BLaER1 (cell line): ENCODE results near the gene MUC20.
"Not testable (repeated sequence)": the region's sequence is repeated elsewhere in the genome, so short reads cannot be mapped to it uniquely, and the experiment has no call there.

Source experiments
- H3K27ac ChIP-seq: shearing (Covaris generic); formaldehyde crosslinking; 2 replicates; pipeline ENCODE4 v1.8.1; 2022
- H3K27me3 ChIP-seq: shearing (Covaris generic); formaldehyde crosslinking; 2 replicates; pipeline ENCODE4 v1.8.1; 2022
- H3K36me3 ChIP-seq: shearing (Covaris generic); formaldehyde crosslinking; 2 replicates; pipeline ENCODE4 v1.8.1; 2022
- H3K4me1 ChIP-seq: shearing (Covaris generic); formaldehyde crosslinking; 2 replicates; pipeline ENCODE4 v1.8.1; 2022
- H3K4me2 ChIP-seq: shearing (Covaris generic); formaldehyde crosslinking; 2 replicates; pipeline ENCODE4 v1.8.1; 2022
- H3K4me3 ChIP-seq: shearing (Covaris generic); formaldehyde crosslinking; 2 replicates; pipeline ENCODE4 v1.8.1; 2022
- H3K9ac ChIP-seq: shearing (Covaris generic); formaldehyde crosslinking; 2 replicates; pipeline ENCODE4 v1.8.1; 2022
- H3K9me3 ChIP-seq: shearing (Covaris generic); formaldehyde crosslinking; 2 replicates; pipeline ENCODE4 v1.8.1; 2022
- H4K20me1 ChIP-seq: shearing (Covaris generic); formaldehyde crosslinking; 2 replicates; pipeline ENCODE4 v1.8.1; 2022

MUC20 gene

GRCh38 chr3:195720831-195721506 lies at the start of gene MUC20:
Gene MUC20, plus strand, starts transcription at chr3:195720978. Its CDS starts 30 bp downstream, at chr3:195721008.
- not testable (repeated sequence) for H4K20me1 ChIP-seq, H3K9ac ChIP-seq, H3K36me3 ChIP-seq, H3K27ac ChIP-seq, H3K27me3 ChIP-seq, H3K4me1 ChIP-seq, H3K4me3 ChIP-seq
- 0 out of 2 replicates have a peak within 1 kb of the TSS, but pooled peaks have one; percentile 22 for H3K4me2 ChIP-seq
- H3K9me3 ChIP-seq = peaks cover 16% of the 10 kb centered on the region

DNA sequence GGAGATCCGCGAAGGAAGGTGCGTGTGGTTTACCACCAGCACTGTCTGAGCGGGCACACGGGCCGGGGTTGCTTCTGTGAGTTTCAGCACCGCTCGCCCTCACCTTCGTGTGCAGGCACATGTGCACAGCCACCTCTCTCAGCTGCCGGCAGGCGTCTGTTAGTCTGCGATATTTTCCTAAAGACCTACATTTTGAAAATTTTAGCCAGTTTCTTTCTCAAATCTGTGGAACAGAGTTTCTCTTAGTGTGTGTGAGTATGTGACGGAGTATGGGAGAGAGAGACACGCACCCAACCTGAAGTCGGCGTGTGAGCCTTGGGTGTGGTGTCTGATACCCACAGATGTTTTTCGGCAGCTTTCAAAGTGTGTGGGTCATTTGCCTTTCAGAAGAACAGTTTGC lies 49.5 kb upstream of the MUC20 start:
- H4K20me1 ChIP-seq, H3K27me3 ChIP-seq, H3K27ac ChIP-seq, H3K9ac ChIP-seq, H3K9me3 ChIP-seq, H3K4me3 ChIP-seq: not testable (repeated sequence)
- H3K36me3 ChIP-seq = peaks cover 46% of the 10 kb centered on the region
- H3K4me1 ChIP-seq = peaks cover 25% of the 10 kb centered on the region
- peak overlapping the region; percentile 40 for H3K4me2 ChIP-seq

DNA sequence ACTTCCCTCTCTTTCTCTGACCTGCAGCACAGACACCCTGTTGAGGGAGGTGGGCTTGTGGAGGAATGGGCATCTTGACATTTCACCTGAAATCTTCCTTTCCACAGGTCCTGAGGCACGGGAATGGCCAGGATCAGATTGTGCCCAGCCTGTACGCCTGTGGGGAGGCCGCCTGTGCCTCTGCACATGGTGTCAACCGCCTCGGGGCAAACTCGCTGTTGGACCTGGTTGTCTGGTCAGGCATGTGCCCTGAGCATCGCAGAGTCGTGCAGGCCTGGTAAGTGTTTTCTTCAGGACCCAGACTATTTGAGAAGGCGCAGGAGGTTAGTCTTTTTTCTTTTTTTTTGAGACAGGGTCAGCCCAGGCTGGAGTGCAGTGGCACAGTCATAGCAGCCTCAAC lies 47.1 kb upstream of the MUC20 start:
- H3K27me3 ChIP-seq, H4K20me1 ChIP-seq, H3K4me2 ChIP-seq, H3K27ac ChIP-seq, H3K4me3 ChIP-seq, H3K9me3 ChIP-seq, H3K9ac ChIP-seq: not testable (repeated sequence)
- Histone ChIP-seq H3K4me1 (peaks cover 25% of the 10 kb centered on the region), H3K36me3 (peaks cover 59% of the 10 kb centered on the region)

GRCh38 chr3:195678391-195679015 lies 42.3 kb upstream of the MUC20 start:
- not testable (repeated sequence) for H3K4me3 ChIP-seq, H3K27ac ChIP-seq, H3K9ac ChIP-seq, H3K27me3 ChIP-seq, H4K20me1 ChIP-seq, H3K4me2 ChIP-seq
- H3K4me1 ChIP-seq = peaks cover 15% of the 10 kb centered on the region
- peaks cover 16% of the 10 kb centered on the region for H3K9me3 ChIP-seq
- peaks cover 61% of the 10 kb centered on the region for H3K36me3 ChIP-seq

DNA sequence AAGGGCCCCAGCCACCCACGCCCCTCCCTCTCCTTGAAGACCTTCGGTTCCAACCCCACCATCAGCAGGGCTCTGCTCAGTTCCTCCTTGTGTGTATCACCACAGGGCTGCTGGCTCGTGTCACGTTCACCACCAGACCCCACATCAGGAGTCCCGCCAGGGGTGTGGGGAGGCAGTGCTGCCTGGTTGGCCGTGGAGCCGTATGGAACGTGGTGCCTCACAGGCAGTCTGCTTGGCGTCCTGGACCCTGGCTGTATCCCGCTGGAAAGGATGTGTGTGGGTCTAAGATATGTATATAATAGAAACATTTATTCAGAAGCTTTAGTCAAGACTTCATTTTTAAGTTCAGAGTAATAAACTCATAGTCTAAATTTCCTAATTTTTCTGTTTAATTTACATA lies 40.1 kb upstream of the MUC20 start:
- not testable (repeated sequence) for H3K27ac ChIP-seq, H3K9ac ChIP-seq, H3K4me2 ChIP-seq, H3K4me3 ChIP-seq, H4K20me1 ChIP-seq, H3K27me3 ChIP-seq
- Histone ChIP-seq H3K36me3 (peaks cover 52% of the 10 kb centered on the region), H3K4me1 (peaks cover 31% of the 10 kb centered on the region), H3K9me3 (peaks cover 16% of the 10 kb centered on the region)

GRCh38 chr3:195681458-195682103 lies 39.2 kb upstream of the MUC20 start:
- H3K27me3 ChIP-seq = not testable (repeated sequence)
- peaks cover 51% of the 10 kb centered on the region for H3K36me3 ChIP-seq

DNA sequence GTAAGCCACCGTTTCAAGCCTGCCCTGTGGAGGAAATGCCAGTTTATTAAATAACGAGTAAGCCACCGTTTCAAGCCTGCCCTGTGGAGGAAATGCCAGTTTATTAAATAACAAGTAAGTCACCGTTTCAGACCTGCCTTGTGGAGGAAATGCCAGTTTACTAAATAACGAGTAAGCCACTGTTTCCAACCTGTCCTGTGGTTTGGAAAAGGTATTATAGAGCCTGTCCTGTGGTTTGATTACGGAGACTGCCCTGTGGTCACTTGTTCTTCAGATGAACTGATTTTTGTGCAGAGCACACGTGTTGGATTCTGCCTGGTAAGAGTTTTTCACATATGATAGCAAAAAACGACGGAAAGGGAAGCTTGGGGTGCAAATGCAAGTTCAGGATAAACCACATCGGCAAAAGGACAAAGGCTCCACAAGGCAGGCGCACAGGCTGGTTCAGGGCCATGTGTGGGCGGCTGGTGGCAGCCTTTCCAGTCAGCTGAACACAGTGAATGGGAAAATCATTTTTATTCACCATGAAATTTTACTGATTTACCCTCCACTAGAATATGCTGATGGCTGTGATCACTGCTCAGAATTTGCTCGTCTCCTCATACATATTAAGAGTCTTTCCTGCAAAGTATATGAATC lies 38.6 kb upstream of the MUC20 start:
- Histone ChIP-seq H3K36me3 (peaks cover 50% of the 10 kb centered on the region), H3K27ac (peak overlapping the region; percentile 26; the same call in 1 of the 2 replicates), H3K4me2 (peak overlapping the region; percentile 92), H3K4me1 (peaks cover 31% of the 10 kb centered on the region), H3K9me3 (peaks cover 16% of the 10 kb centered on the region)
- not testable (repeated sequence) for H3K9ac ChIP-seq, H3K4me3 ChIP-seq, H3K27me3 ChIP-seq, H4K20me1 ChIP-seq

More at GRCh38 chr3:195681458-195682103, 39.2 kb upstream of the MUC20 start:
- Histone ChIP-seq H3K4me1 (peaks cover 31% of the 10 kb centered on the region), H3K9me3 (peaks cover 16% of the 10 kb centered on the region), H3K4me2 (peak overlapping the region; percentile 92)
- not testable (repeated sequence) for H3K27ac ChIP-seq, H3K9ac ChIP-seq, H4K20me1 ChIP-seq, H3K4me3 ChIP-seq

DNA sequence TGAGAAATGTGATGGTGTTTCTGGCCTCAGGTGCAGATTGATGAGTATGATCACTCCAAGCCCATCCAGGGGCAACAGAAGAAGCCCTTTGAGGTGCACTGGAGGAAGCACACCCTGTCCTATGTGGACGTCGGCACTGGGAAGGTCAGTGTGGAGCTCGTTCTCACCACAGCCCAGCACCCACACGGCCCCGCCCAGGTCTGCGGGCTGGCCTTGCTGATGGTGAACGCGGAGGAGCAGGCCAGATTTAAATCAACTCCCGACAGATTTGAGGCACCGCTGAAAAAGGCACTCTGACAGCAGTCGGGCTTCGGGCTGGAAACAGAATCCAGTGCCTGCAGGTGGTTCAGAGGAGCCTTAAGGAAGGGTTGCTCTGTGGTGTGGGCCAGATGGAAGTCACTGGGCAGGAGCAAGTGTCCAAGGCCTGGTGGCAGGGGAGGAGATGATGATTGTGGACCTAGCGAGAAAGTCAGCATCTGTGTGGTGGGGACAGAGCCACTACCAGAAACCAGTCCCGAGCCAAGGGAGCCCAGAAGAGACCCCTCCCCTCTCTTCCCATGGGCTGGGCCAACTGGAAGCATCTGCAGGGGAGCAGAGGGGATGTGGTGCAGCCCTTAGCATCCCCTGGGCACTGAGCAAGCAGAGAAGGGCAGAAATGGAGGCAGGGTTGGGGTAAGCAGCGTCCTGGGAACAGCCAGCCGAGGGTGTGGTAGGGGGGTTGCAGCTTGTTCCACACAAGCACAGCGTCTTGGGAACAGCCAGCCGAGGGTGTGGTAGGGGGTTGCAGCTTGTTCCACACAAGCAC lies 36.9 kb upstream of the MUC20 start:
- Histone ChIP-seq H3K36me3 (peaks cover 42% of the 10 kb centered on the region), H3K27ac (peak overlapping the region; percentile 80), H3K4me1 (peaks cover 31% of the 10 kb centered on the region), H3K4me3 (peak overlapping the region; percentile 30; the same call in 1 of the 2 replicates), H3K9ac (peak overlapping the region; percentile 36), H3K4me2 (peak overlapping the region; percentile 92)
- H3K27me3 ChIP-seq, H4K20me1 ChIP-seq, H3K9me3 ChIP-seq: not testable (repeated sequence)

GRCh38 chr3:195684527-195685257 lies 36.1 kb upstream of the MUC20 start:
- peak overlapping the region; percentile 36 for H3K9ac ChIP-seq
- peaks cover 44% of the 10 kb centered on the region for H3K36me3 ChIP-seq

GRCh38 chr3:195686537-195687208 lies 34.1 kb upstream of the MUC20 start:
- H3K27me3 ChIP-seq, H3K9ac ChIP-seq, H3K9me3 ChIP-seq, H3K27ac ChIP-seq, H3K4me3 ChIP-seq, H3K4me2 ChIP-seq, H4K20me1 ChIP-seq: not testable (repeated sequence)
- H3K4me1 ChIP-seq = peaks cover 42% of the 10 kb centered on the region
- peaks cover 56% of the 10 kb centered on the region for H3K36me3 ChIP-seq

More at GRCh38 chr3:195684527-195685257, 36.1 kb upstream of the MUC20 start:
- Histone ChIP-seq H3K4me2 (peak overlapping the region; percentile 92), H3K4me1 (peaks cover 39% of the 10 kb centered on the region), H3K4me3 (peak overlapping the region; percentile 30; the same call in 1 of the 2 replicates), H3K27ac (peak overlapping the region; percentile 80)
- not testable (repeated sequence) for H4K20me1 ChIP-seq, H3K9me3 ChIP-seq, H3K27me3 ChIP-seq

- not testable (repeated sequence) for H3K27ac ChIP-seq, H4K20me1 ChIP-seq, H3K9ac ChIP-seq, H3K4me3 ChIP-seq, H3K27me3 ChIP-seq, H3K9me3 ChIP-seq, H3K4me2 ChIP-seq
- H3K4me1 ChIP-seq = peaks cover 39% of the 10 kb centered on the region
- H3K36me3 ChIP-seq = peaks cover 62% of the 10 kb centered on the region
These were observed 33.5 kb upstream of the MUC20 start for GRCh38 chr3:195687209-195687760.

DNA sequence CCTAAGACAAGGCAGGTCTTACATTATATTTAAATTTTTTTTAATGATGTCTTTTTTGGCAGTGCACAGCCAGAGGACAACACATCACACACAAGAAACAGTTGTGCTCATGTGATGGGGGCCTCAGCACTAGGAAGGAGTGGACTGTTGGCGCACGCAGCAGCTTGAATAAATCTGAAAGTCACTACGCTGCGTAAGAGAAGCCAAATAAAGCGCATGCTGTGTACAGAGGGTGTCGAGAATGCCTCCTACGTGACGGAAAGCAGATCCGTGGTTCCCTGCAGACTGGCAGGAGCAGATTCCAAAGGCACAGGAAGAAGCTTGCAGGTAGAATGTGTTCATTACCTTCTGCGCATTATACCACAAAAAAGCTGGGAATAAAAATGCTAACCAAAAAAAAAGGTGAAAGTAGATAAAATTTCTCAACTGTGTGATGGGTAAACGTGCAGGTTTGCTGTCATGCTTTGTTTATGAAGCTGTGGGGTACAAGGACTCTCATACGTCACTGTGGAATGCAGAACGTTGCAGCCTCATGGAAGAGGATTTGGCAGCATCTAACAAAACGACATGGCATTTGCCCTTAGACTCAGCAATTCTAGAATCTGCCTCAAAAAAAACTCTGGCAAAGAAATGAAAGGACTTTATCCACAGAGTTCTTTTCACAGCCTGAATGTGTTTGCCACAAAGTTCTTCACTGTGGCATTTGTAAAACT lies 32.2 kb upstream of the MUC20 start:
- H3K27me3 ChIP-seq, H3K4me2 ChIP-seq, H3K9ac ChIP-seq, H4K20me1 ChIP-seq, H3K9me3 ChIP-seq, H3K4me3 ChIP-seq, H3K27ac ChIP-seq: not testable (repeated sequence)
- Histone ChIP-seq H3K4me1 (peaks cover 25% of the 10 kb centered on the region), H3K36me3 (peaks cover 70% of the 10 kb centered on the region)
